Omental fat pad (tissue), 4 donors: ENCODE data around the gene ENTHD1. TPM values are rescaled to one million over a fixed set of nuclear protein-coding genes. Genes with fewer than 3 reads are reported as not detected.

ENCODE experiments used
- ATAC-seq: fragments of 150-250 bp; one replicate; pipeline ENCODE4 v1.9.1; 2016; ENCODE audit warnings: mild to moderate bottlenecking, moderate library complexity; ENCODE audit not compliant: low FRiP score
- DNase-seq: peaks from one replicate; pipeline ENCODE4 v3.0.0-alpha.2; 2019; ENCODE audit warnings: low spot score
- CTCF ChIP-seq, 3 donors: fragments of 450-650 bp; IDR thresholded peaks; one replicate each; pipeline ENCODE4 v1.5.1; 2016 to 2017; ENCODE audit warnings: antibody characterized with exemption in 3 of 3, mild to moderate bottlenecking in 3 of 3, moderate library complexity in 2 of 3
- total RNA-seq, 4 donors: library from RNA; depleted of rRNA; stranded (reverse); fragments of >200 nt; gene quantifications; one replicate each; pipeline ENCODE4 v1.1.0, GENCODE V29; 2016

Gene ENTHD1
- total RNA-seq, 4 donors from 2014 or later: not detected

DNA sequence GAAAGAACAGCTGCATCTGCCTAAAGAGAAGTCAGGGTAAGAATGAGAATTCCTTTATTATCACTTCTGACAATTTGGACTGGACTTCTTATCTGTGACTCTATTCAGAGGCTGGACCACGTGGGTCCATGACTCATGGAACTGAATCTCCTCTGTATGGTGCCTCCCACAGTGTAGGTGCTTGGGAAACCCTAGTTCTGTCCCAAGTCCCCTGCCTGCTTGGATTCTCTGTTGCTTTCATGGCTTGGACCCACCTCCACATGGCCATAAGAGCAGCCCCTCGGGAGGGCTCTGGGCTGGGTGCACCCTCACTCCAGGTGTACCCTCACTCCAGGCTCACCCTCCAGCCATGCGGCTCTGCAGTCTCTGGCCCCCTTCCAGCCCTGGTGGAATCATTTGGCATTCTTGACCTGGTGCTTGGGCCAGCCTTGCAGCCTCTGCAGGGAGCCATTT, 169.6 kb downstream of the ENTHD1 start:
- TF ChIP-seq CTCF (IDR thresholded peaks at IDR 0.05): no peak
- ATAC-seq (peak; percentile 66), DNase-seq (no peak)

- no peak for TF ChIP-seq CTCF (IDR thresholded peaks at IDR 0.05)
- ATAC-seq (peak; percentile 12), DNase-seq (no peak)
These were observed 170.1 kb downstream of the ENTHD1 start for GRCh38 chr22:39723463-39723862.

GRCh38 chr22:39722501-39722900, 171.1 kb downstream of the ENTHD1 start:
- ATAC-seq (no peak), DNase-seq (no peak)
- TF ChIP-seq CTCF (IDR thresholded peaks at IDR 0.05): no peak

DNA sequence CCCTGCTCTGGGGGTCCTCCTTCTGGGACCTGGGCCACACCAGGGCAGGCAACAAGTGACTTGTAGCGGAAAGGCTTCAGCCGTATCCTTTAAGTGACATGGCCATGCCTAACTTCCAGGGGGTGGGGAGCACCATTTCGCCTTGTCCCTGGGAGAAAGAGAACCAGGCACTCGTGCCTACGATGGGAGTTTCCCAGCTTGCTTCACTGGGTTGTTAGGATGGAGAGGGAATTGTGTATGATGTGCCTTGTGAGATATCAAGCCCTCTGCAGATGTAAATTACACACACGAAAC, 171.6 kb downstream of the ENTHD1 start:
- no peak for TF ChIP-seq CTCF (IDR thresholded peaks at IDR 0.05)
- DNase-seq (no peak), ATAC-seq (no peak)

- ATAC-seq (no peak), DNase-seq (no peak)
- TF ChIP-seq CTCF (IDR thresholded peaks at IDR 0.05): no peak
These were observed 172.1 kb downstream of the ENTHD1 start for GRCh38 chr22:39721206-39722031.

- ATAC-seq (no peak), DNase-seq (no peak)
- TF ChIP-seq CTCF (IDR thresholded peaks at IDR 0.05): no peak
These were observed 173.8 kb downstream of the ENTHD1 start for GRCh38 chr22:39719559-39720450.
